Breast epithelium (tissue), 4 donors: ENCODE measurements around the gene E2F3. TPM values are rescaled to one million over a fixed set of nuclear protein-coding genes. Genes with fewer than 3 reads are reported as not detected.
"Not testable (repeated sequence)": the region's sequence is repeated elsewhere in the genome, so short reads cannot be mapped to it uniquely, and the experiment has no call there.

ENCODE experiments used
- DNase-seq, 2 donors: peaks; one replicate each; pipeline ENCODE4 v3.0.0-alpha.2; 2019; ENCODE audit warnings: low spot score in 2 of 2
- H3K27ac ChIP-seq, 2 donors: fragments of 200-600 bp; sonication (generic) in 1 of 2; one replicate each; pipeline ENCODE4 v1.5.1; 2016 to 2019; ENCODE audit warnings: mild to moderate bottlenecking in 1 of 2
- H3K27me3 ChIP-seq, 2 donors: fragments of 200-600 bp; sonication (generic) in 1 of 2; one replicate each; pipeline versions ENCODE4 v1.5.1 to v1.6.0; 2017 to 2019; ENCODE audit warnings: control low read depth in 1 of 2, mild to moderate bottlenecking in 1 of 2
- H3K36me3 ChIP-seq: fragments of 200-600 bp; one replicate; pipeline ENCODE4 v1.5.1; 2019
- H3K4me1 ChIP-seq, 2 donors: fragments of 200-600 bp; sonication (generic); one replicate each; pipeline ENCODE4 v1.5.1; 2016 to 2019; ENCODE audit warnings: control low read depth in 1 of 2
- H3K4me3 ChIP-seq, 3 donors: fragments of 200-600 bp; sonication (generic); 1 replicate in 2 of 3; 2 replicates in 1 of 3; pipeline ENCODE4 v1.5.1; 2016 to 2019; ENCODE audit warnings: mild to moderate bottlenecking in 3 of 3, moderate library complexity in 2 of 3
- H3K9me3 ChIP-seq, 2 donors: fragments of 200-600 bp; sonication (generic) in 1 of 2; one replicate each; pipeline ENCODE4 v1.5.1; 2016 to 2019; ENCODE audit warnings: control low read depth in 1 of 2
- CTCF ChIP-seq, 3 donors: fragments of 450-650 bp; IDR thresholded peaks; one replicate each; pipeline ENCODE4 v1.5.1; 2016 to 2017; ENCODE audit warnings: antibody characterized with exemption in 3 of 3, mild to moderate bottlenecking in 3 of 3, moderate library complexity in 3 of 3
- POLR2A ChIP-seq: fragments of 450-650 bp; IDR thresholded peaks from one replicate; pipeline ENCODE4 v1.6.1; 2016; ENCODE audit warnings: antibody characterized with exemption, mild to moderate bottlenecking, moderate library complexity
- POLR2AphosphoS5 ChIP-seq, 3 donors: sonication (generic); formaldehyde crosslinking; IDR thresholded peaks; one replicate each; pipeline ENCODE4 v1.6.1; 2017; ENCODE audit warnings: antibody characterized with exemption in 3 of 3
- intact Hi-C: fragments of 100-400 bp; cut with DNase I; formaldehyde crosslinking; loops from one replicate; pipeline ENCODE4 v1.15.1; 2023; ENCODE audit warnings: low total_unique reads
- total RNA-seq, 3 donors: library from RNA; depleted of rRNA; stranded (reverse); fragments of >200 nt; gene quantifications; one replicate each; pipeline ENCODE4 v1.1.0, GENCODE V29; 2016

Gene E2F3
- total RNA-seq, 3 donors from 2014 or later, result 4.9 to 8.5 (median 7.5) TPM

- H3K4me3 ChIP-seq, result no peak overlapping the region
- H3K27ac ChIP-seq, result no peak overlapping the region
- intact Hi-C loops, result loop anchor here (5.0 kb wide), 1 partner anchor 1608 kb away; no protein-coding TSS in a partner anchor
- H3K27me3 ChIP-seq, result no peaks in the 10 kb centered on the region
- no peaks in the 10 kb centered on the region for H3K36me3 ChIP-seq
- H3K4me1 ChIP-seq, result no peaks in the 10 kb centered on the region
- no peak for DNase-seq
- no peak for TF ChIP-seq CTCF (IDR thresholded peaks at IDR 0.05)
- TF ChIP-seq POLR2AphosphoS5 (IDR thresholded peaks at IDR 0.05), result no peak
- no peak for TF ChIP-seq POLR2A
- no peaks in the 10 kb centered on the region for H3K9me3 ChIP-seq
These were observed 107.5 kb downstream of the E2F3 start for GRCh38 chr6:20509212-20509611.

- DNase-seq, result no peak
- TF ChIP-seq POLR2A, result no peak
- no peak for TF ChIP-seq POLR2AphosphoS5 (IDR thresholded peaks at IDR 0.05)
- TF ChIP-seq CTCF (IDR thresholded peaks at IDR 0.05), result no peak
- no peaks in the 10 kb centered on the region for H3K27me3 ChIP-seq
- no peak overlapping the region for H3K4me3 ChIP-seq
- H3K4me1 ChIP-seq, result no peaks in the 10 kb centered on the region
- intact Hi-C loops, result no loop called here
- no peaks in the 10 kb centered on the region for H3K9me3 ChIP-seq
- H3K27ac ChIP-seq, result no peak overlapping the region
- no peaks in the 10 kb centered on the region for H3K36me3 ChIP-seq
These were observed 110.2 kb downstream of the E2F3 start for GRCh38 chr6:20511852-20512251.

GRCh38 chr6:20525208-20525607, 123.5 kb downstream of the E2F3 start:
- H3K36me3 ChIP-seq, H3K4me3 ChIP-seq, H3K27me3 ChIP-seq, H3K9me3 ChIP-seq, H3K4me1 ChIP-seq, intact Hi-C loops, DNase-seq, H3K27ac ChIP-seq: not testable (repeated sequence)

- H3K4me1 ChIP-seq, H3K27me3 ChIP-seq, H3K27ac ChIP-seq, intact Hi-C loops, DNase-seq, H3K9me3 ChIP-seq, H3K36me3 ChIP-seq: not testable (repeated sequence)
- H3K4me3 ChIP-seq, result peak overlapping the region in 2 of 3 donors; percentile 13 to 45
- peak; percentile 47 to 59 (median 56) for TF ChIP-seq CTCF (IDR thresholded peaks at IDR 0.05)
These were observed 127.4 kb downstream of the E2F3 start for GRCh38 chr6:20529086-20529448.

GRCh38 chr6:20532881-20533280, 131.2 kb downstream of the E2F3 start:
- Histone ChIP-seq H3K27ac (no peak overlapping the region), H3K27me3 (no peaks in the 10 kb centered on the region), H3K9me3 (no peaks in the 10 kb centered on the region), H3K4me1 (no peaks in the 10 kb centered on the region), H3K36me3 (no peaks in the 10 kb centered on the region), H3K4me3 (no peak overlapping the region)
- intact Hi-C loops, result no loop called here
- no peak for DNase-seq
- TF ChIP-seq POLR2AphosphoS5 (IDR thresholded peaks at IDR 0.05), result no peak
- no peak for TF ChIP-seq CTCF (IDR thresholded peaks at IDR 0.05)

- no peak for DNase-seq
- H3K36me3 ChIP-seq, result no peaks in the 10 kb centered on the region
- intact Hi-C loops, result no loop called here
- no peaks in the 10 kb centered on the region for H3K27me3 ChIP-seq
- H3K4me1 ChIP-seq, result no peaks in the 10 kb centered on the region
- H3K27ac ChIP-seq, result peak overlapping the region; percentile 87 to 95
- H3K4me3 ChIP-seq, result peak overlapping the region; percentile 70 to 93 (median 77)
- no peak for TF ChIP-seq POLR2A
- H3K9me3 ChIP-seq, result no peaks in the 10 kb centered on the region
These were observed 132.1 kb downstream of the E2F3 start for GRCh38 chr6:20533746-20534294.
